Keratinocyte (primary cell): ENCODE measurements around the gene NHLRC2.

Experiments used
- CTCF ChIP-seq, 3 experiments: IDR thresholded peaks in 1 of 3; conservative IDR thresholded peaks in 1 of 3; optimal IDR thresholded peaks in 1 of 3; 2 replicates in 2 of 3; 3 replicates in 1 of 3; pipeline versions ENCODE3 to v1.5.1; 2011; ENCODE audit warnings: low read length in 3 of 3, mild to moderate bottlenecking in 3 of 3, moderate library complexity in 2 of 3, control low read depth in 1 of 3, inconsistent platforms in 1 of 3; ENCODE audit not compliant: insufficient read depth in 2 of 3; ENCODE audit errors: extremely low read depth in 1 of 3
- EZH2 ChIP-seq: IDR thresholded peaks from one replicate; pipeline ENCODE4 v1.6.1; 2012; ENCODE audit warnings: inconsistent platforms, mild to moderate bottlenecking, low read length, moderate library complexity

- TF ChIP-seq CTCF (optimal IDR thresholded peaks at IDR 0.05 in 1 of 3, IDR thresholded peaks at IDR 0.05 in 1 of 3, conservative IDR thresholded peaks at IDR 0.05 in 1 of 3; ENCODE audit: extremely low read depth in 1 of 3, insufficient read depth in 2 of 3, low read length in 3 of 3): no peak
- no peak for TF ChIP-seq EZH2
Observed at GRCh38 chr10:113842171-113842570, 12.3 kb upstream of the NHLRC2 start.
